ENCODE data around the gene CBARP. TPM values are rescaled to one million over a fixed set of nuclear protein-coding genes. Genes with fewer than 3 reads are reported as not detected.

CBARP gene
- total and polyA plus RNA-seq, 9 donors: 0.45 to 21.1 (median 1.6) TPM; not detected in 1

DNA sequence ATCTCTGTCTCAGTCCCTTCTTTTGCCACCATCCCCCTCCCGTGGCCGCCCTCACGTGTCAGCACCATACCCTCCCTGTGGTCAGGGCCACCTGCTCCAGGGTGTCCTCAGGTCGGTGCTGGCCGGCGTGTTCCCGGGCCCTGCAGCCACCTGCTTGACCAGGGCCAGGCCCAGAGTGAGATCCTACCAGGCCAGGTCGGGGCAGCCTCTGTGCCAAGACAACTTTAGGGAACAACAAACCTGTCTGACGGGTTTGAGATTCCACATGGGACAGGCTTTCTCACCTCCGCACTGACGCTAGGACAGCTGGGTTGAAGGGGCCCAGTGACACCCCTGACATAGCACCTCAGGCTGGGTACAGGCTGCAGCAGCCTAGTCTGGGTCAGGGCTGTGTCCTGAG, 56.2 kb downstream of the CBARP start:
- no peaks in the 10 kb centered on the region for H3K27me3 ChIP-seq
- H3K4me1 ChIP-seq (ENCODE audit: insufficient read depth): no peaks in the 10 kb centered on the region
- 88 to 89% (median 89%) methylated on average over 11 of the region's 11 CpGs for WGBS, 3 donors
- H3K27ac ChIP-seq: no peak overlapping the region
- TF ChIP-seq, protein P1, sequence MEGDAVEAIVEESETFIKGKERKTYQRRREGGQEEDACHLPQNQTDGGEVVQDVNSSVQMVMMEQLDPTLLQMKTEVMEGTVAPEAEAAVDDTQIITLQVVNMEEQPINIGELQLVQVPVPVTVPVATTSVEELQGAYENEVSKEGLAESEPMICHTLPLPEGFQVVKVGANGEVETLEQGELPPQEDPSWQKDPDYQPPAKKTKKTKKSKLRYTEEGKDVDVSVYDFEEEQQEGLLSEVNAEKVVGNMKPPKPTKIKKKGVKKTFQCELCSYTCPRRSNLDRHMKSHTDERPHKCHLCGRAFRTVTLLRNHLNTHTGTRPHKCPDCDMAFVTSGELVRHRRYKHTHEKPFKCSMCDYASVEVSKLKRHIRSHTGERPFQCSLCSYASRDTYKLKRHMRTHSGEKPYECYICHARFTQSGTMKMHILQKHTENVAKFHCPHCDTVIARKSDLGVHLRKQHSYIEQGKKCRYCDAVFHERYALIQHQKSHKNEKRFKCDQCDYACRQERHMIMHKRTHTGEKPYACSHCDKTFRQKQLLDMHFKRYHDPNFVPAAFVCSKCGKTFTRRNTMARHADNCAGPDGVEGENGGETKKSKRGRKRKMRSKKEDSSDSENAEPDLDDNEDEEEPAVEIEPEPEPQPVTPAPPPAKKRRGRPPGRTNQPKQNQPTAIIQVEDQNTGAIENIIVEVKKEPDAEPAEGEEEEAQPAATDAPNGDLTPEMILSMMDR (IDR thresholded peaks at IDR 0.05): no peak
- TF ChIP-seq EP300 (IDR thresholded peaks at IDR 0.05): no peak
- no peak for TF ChIP-seq POLR2A (IDR thresholded peaks at IDR 0.05)
- no peak overlapping the region for H3K4me3 ChIP-seq
- no peaks in the 10 kb centered on the region for H3K9me3 ChIP-seq
- DNase-seq: peak in 1 of 5 donors; percentile 20
- intact Hi-C loops (cut with DNase I): loop anchor here in 2 of 4 donors (10.0 kb wide), 1 partner anchor 167 kb away; no protein-coding TSS in a partner anchor
- no peaks in the 10 kb centered on the region for H3K36me3 ChIP-seq

Other genes starting within 250 kb of the CBARP start
- 1 to 10 TPM in 1 of 7 donors, under 1 TPM in 4, not detected in 2; 0.22 to 7.4 (median 0.32) TPM for gene GRIN3B, start 237.6 kb downstream of the CBARP start, total RNA-seq
- under 1 TPM in 1 of 2 donors, not detected in 1; 0.07 TPM for gene GRIN3B, start 237.6 kb downstream of the CBARP start, polyA plus RNA-seq
- gene TMEM259, start 216.9 kb downstream of the CBARP start, total RNA-seq: 100 to 1,000 TPM; 105 to 196 (median 127) TPM
- 100 to 1,000 TPM in 1 of 2 donors, 10 to 100 TPM in 1; 26.0 to 162 TPM for gene TMEM259, start 216.9 kb downstream of the CBARP start, polyA plus RNA-seq
- not detected for gene RNU6-2, start 216.5 kb downstream of the CBARP start, total RNA-seq
- not detected for gene RNU6-2, start 216.5 kb downstream of the CBARP start, polyA plus RNA-seq
- gene CNN2, start 211.4 kb downstream of the CBARP start, total RNA-seq: 100 to 1,000 TPM in 6 of 7 donors, 10 to 100 TPM in 1; 60.6 to 438 (median 210) TPM
- gene CNN2, start 211.4 kb downstream of the CBARP start, polyA plus RNA-seq: 100 to 1,000 TPM in 1 of 2 donors, 10 to 100 TPM in 1; 90.6 to 159 TPM
- gene ABCA7, start 197.9 kb downstream of the CBARP start, total RNA-seq: 10 to 100 TPM in 1 of 7 donors, 1 to 10 TPM in 6; 1.5 to 10.5 (median 2.6) TPM
- gene ABCA7, start 197.9 kb downstream of the CBARP start, polyA plus RNA-seq: 1 to 10 TPM; 1.4 to 1.9 TPM
- gene ARHGAP45, start 170.8 kb downstream of the CBARP start, total RNA-seq: 10 to 100 TPM in 2 of 7 donors, 1 to 10 TPM in 5; 2.7 to 10.6 (median 8.9) TPM
- gene ARHGAP45, start 170.8 kb downstream of the CBARP start, polyA plus RNA-seq: 1 to 10 TPM; 1.0 to 5.1 TPM
- gene POLR2E, start 142.6 kb downstream of the CBARP start, total RNA-seq: 100 to 1,000 TPM in 5 of 7 donors, 10 to 100 TPM in 2; 88.2 to 157 (median 140) TPM
- 100 to 1,000 TPM in 1 of 2 donors, 10 to 100 TPM in 1; 11.1 to 119 TPM for gene POLR2E, start 142.6 kb downstream of the CBARP start, polyA plus RNA-seq
- gene GPX4, start 134.0 kb downstream of the CBARP start, total RNA-seq: 100 to 1,000 TPM; 189 to 309 (median 247) TPM
- 100 to 1,000 TPM; 239 to 450 TPM for gene GPX4, start 134.0 kb downstream of the CBARP start, polyA plus RNA-seq
- gene SBNO2, start 63.7 kb downstream of the CBARP start, total RNA-seq: 10 to 100 TPM; 20.7 to 92.6 (median 62.4) TPM
- 10 to 100 TPM in 1 of 2 donors, 1 to 10 TPM in 1; 6.1 to 36.7 TPM for gene SBNO2, start 63.7 kb downstream of the CBARP start, polyA plus RNA-seq
- gene STK11, start 32.2 kb downstream of the CBARP start, total RNA-seq: 10 to 100 TPM; 38.7 to 71.2 (median 54.2) TPM
- 10 to 100 TPM; 36.9 to 57.4 TPM for gene STK11, start 32.2 kb downstream of the CBARP start, polyA plus RNA-seq
- gene ATP5F1D, start 3.7 kb upstream of the CBARP start, total RNA-seq: 100 to 1,000 TPM in 6 of 7 donors, 10 to 100 TPM in 1; 71.9 to 218 (median 148) TPM
- 100 to 1,000 TPM in 1 of 2 donors, 1 to 10 TPM in 1; 1.3 to 110 TPM for gene ATP5F1D, start 3.7 kb upstream of the CBARP start, polyA plus RNA-seq
- gene MIDN, start 10.6 kb upstream of the CBARP start, total RNA-seq: 100 to 1,000 TPM in 5 of 7 donors, 10 to 100 TPM in 2; 44.9 to 261 (median 107) TPM
- 10 to 100 TPM; 10.1 to 26.7 TPM for gene MIDN, start 10.6 kb upstream of the CBARP start, polyA plus RNA-seq
- 100 to 1,000 TPM; 602 to 917 (median 855) TPM for gene CIRBP, start 31.3 kb upstream of the CBARP start, total RNA-seq
- gene CIRBP, start 31.3 kb upstream of the CBARP start, polyA plus RNA-seq: 1,000 to 10,000 TPM in 1 of 2 donors, 100 to 1,000 TPM in 1; 610 to 1,254 TPM
- 10 to 100 TPM; 21.7 to 72.5 (median 26.7) TPM for gene FAM174C, start 37.5 kb upstream of the CBARP start, total RNA-seq
- gene FAM174C, start 37.5 kb upstream of the CBARP start, polyA plus RNA-seq: 10 to 100 TPM in 1 of 2 donors, under 1 TPM in 1; 0.30 to 35.2 TPM
- not detected for gene EFNA2, start 47.9 kb upstream of the CBARP start, total RNA-seq
- gene EFNA2, start 47.9 kb upstream of the CBARP start, polyA plus RNA-seq: under 1 TPM in 1 of 2 donors, not detected in 1; 0.11 TPM
- 100 to 1,000 TPM in 1 of 7 donors, 10 to 100 TPM in 6; 65.6 to 112 (median 79.9) TPM for gene NDUFS7, start 145.9 kb upstream of the CBARP start, total RNA-seq
- 10 to 100 TPM in 1 of 2 donors, under 1 TPM in 1; 0.72 to 96.2 TPM for gene NDUFS7, start 145.9 kb upstream of the CBARP start, polyA plus RNA-seq
- 10 to 100 TPM in 6 of 7 donors, 1 to 10 TPM in 1; 8.3 to 34.1 (median 20.1) TPM for gene GAMT, start 163.5 kb upstream of the CBARP start, total RNA-seq
- 10 to 100 TPM in 1 of 2 donors, 1 to 10 TPM in 1; 8.0 to 13.8 TPM for gene GAMT, start 163.5 kb upstream of the CBARP start, polyA plus RNA-seq
- gene DAZAP1, start 169.6 kb upstream of the CBARP start, total RNA-seq: 100 to 1,000 TPM in 1 of 7 donors, 10 to 100 TPM in 6; 35.4 to 113 (median 79.5) TPM
- gene DAZAP1, start 169.6 kb upstream of the CBARP start, polyA plus RNA-seq: 10 to 100 TPM; 29.6 to 58.5 TPM
- gene RPS15, start 200.4 kb upstream of the CBARP start, total RNA-seq: 1,000 to 10,000 TPM; 1,643 to 7,253 (median 2,328) TPM
- gene RPS15, start 200.4 kb upstream of the CBARP start, polyA plus RNA-seq: 1,000 to 10,000 TPM in 1 of 2 donors, 100 to 1,000 TPM in 1; 174 to 5,234 TPM
- gene APC2, start 212.1 kb upstream of the CBARP start, total RNA-seq: under 1 TPM; under 0.01 to 0.28 (median 0.12) TPM
- gene APC2, start 212.1 kb upstream of the CBARP start, polyA plus RNA-seq: under 1 TPM in 1 of 2 donors, not detected in 1; 0.02 TPM
- gene C19orf25, start 241.2 kb upstream of the CBARP start, total RNA-seq: 10 to 100 TPM; 15.3 to 25.8 (median 22.2) TPM
- gene C19orf25, start 241.2 kb upstream of the CBARP start, polyA plus RNA-seq: 10 to 100 TPM in 1 of 2 donors, 1 to 10 TPM in 1; 1.1 to 26.3 TPM

Data from ovary (tissue), 9 donors.